Measurements from ENCODE around the gene HOXD3. TPM values are rescaled to one million over a fixed set of nuclear protein-coding genes. Genes with fewer than 3 reads are reported as not detected.

HOXD3 gene
- total RNA-seq, 4 donors from 2014 or later: 2.0 to 9.1 (median 8.3) TPM

DNA sequence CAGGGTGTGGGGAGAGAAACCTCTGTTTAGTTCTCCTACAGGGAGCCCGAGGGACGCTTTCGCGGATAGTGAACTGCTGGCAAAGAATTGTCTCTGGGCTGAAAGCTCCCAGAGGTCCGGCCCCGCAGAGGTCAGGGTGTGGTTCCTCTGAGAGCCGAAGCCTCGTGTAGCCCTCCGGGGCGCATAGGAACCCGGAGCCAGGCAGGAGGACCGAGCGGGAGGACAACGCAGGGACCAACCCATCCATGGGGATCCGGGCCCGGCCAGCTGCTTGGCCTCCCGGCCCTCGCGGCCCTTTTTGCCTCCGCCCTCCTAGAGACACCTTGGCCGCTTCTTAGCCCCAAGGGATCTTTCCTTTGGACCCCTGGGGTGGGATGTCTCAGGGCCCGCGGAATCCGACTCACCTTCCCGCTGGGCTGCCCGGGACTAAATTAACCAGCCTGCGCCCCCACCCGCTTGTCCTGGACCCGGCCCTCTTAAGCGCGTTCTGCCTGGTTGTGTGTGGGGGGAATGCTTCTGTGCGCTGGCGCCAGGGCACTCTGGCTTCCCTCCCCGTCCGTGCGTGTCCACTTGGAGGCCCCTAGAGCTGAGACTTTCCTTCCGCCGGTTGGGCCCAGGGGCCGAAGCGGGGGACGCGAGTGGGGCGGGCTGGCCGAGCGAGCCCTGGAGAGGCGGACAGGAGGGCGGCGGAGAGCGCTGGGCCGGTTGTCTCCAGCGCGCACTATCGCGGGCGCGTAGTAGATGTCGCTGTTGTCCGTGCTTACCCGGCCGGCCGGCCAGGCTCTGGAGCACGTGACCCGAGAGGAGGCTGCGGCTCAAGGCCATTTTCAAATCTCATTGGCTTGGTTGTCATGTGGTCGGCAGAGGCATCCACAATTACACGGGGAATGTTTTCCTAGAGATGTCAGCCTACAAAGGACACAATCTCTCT, 41.0 kb upstream of the HOXD3 start, which contains the start of gene HOXD10:
HOXD10 (plus strand) TSS at position 896 of the 931 bp plus-strand sequence. CDS start 56 bp downstream, outside the sequence.
- DNase-seq: peak in 2 of 3 donors; percentile 52 to 55
- Histone ChIP-seq H3K4me1 (peaks cover 0 to 8% (median 0%) of the 10 kb centered on the region in 4 donors), H3K27me3 (peaks cover 0 to 90% of the 10 kb centered on the region in 2 donors), H3K9me3 (no peaks in the 10 kb centered on the region), H3K4me3 (no peak within 1 kb of the TSS), H3K36me3 (no peaks in the 10 kb centered on the region), H3K27ac (no peak within 1 kb of the TSS)
- TF ChIP-seq POLR2A (IDR thresholded peaks at IDR 0.05): no peak
- TF ChIP-seq, protein P1, sequence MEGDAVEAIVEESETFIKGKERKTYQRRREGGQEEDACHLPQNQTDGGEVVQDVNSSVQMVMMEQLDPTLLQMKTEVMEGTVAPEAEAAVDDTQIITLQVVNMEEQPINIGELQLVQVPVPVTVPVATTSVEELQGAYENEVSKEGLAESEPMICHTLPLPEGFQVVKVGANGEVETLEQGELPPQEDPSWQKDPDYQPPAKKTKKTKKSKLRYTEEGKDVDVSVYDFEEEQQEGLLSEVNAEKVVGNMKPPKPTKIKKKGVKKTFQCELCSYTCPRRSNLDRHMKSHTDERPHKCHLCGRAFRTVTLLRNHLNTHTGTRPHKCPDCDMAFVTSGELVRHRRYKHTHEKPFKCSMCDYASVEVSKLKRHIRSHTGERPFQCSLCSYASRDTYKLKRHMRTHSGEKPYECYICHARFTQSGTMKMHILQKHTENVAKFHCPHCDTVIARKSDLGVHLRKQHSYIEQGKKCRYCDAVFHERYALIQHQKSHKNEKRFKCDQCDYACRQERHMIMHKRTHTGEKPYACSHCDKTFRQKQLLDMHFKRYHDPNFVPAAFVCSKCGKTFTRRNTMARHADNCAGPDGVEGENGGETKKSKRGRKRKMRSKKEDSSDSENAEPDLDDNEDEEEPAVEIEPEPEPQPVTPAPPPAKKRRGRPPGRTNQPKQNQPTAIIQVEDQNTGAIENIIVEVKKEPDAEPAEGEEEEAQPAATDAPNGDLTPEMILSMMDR (IDR thresholded peaks at IDR 0.05): peak in 2 of 6 experiments; percentile 7 to 13

DNA sequence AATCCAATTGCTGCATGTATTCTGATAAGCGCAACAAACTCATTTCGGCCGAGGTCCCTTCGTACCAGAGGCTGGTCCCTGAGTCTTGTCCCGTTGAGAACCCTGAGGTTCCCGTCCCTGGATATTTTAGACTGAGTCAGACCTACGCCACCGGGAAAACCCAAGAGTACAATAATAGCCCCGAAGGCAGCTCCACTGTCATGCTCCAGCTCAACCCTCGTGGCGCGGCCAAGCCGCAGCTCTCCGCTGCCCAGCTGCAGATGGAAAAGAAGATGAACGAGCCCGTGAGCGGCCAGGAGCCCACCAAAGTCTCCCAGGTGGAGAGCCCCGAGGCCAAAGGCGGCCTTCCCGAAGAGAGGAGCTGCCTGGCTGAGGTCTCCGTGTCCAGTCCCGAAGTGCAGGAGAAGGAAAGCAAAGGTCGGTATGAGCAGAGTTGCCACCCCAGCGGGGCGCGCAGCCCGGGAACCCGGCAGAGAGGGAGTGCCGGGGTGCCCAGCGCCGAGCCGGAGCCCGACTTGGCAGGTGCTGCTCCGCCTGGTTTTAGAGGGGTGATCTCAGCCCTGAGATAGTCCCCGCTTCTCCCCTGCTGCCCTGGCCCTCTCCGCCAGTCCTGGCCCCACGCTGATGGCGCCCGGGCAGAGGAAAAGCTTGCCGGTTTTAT, 39.8 kb upstream of the HOXD3 start:
- H3K4me3 ChIP-seq: no peak overlapping the region
- H3K4me1 ChIP-seq: peaks cover 0 to 15% (median 0%) of the 10 kb centered on the region in 4 donors
- TF ChIP-seq, protein P1 (IDR thresholded peaks at IDR 0.05): no peak
- TF ChIP-seq POLR2A (IDR thresholded peaks at IDR 0.05): no peak
- H3K27ac ChIP-seq: no peak overlapping the region
- H3K36me3 ChIP-seq: no peaks in the 10 kb centered on the region
- no peak for DNase-seq
- H3K9me3 ChIP-seq: peaks cover 0 to under 1% (median 0%) of the 10 kb centered on the region in 4 donors
- H3K27me3 ChIP-seq: peaks cover 0 to 90% of the 10 kb centered on the region in 2 donors

DNA sequence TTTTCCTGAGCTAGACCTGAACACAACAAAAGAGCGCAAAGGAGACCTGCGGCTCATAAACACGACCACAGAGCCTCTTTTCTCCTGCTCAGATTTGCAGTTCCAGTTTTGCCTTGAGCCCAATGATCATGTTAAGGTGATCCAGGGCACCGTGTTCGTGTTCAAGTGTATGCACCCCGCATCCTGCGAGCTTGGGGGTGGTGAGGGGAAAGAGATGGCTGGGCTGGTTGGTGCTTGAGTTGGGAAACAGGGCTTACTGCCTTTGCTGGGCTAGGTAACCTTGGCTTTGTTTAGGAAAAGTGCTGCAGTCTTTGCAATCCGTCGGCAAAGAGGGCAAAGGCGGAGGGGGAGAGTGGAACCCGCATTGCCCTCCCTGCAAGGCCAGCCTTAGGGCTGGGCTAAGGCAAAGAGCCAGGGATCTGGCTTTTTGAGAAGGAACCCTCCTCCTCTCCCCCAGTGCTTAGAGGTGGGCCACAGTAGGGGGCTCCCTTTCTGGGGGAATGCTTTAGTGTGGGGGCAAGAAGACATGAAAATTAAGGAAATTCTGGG, 39.2 kb upstream of the HOXD3 start:
- Histone ChIP-seq H3K27ac (no peak overlapping the region), H3K36me3 (no peaks in the 10 kb centered on the region), H3K9me3 (peaks cover 0 to 4% (median 0%) of the 10 kb centered on the region in 4 donors), H3K27me3 (peaks cover 0 to 89% of the 10 kb centered on the region in 2 donors), H3K4me1 (peaks cover 0 to 21% (median 0%) of the 10 kb centered on the region in 4 donors), H3K4me3 (no peak overlapping the region)
- no peak for DNase-seq
- no peak for TF ChIP-seq POLR2A (IDR thresholded peaks at IDR 0.05)
- TF ChIP-seq, protein P1 (IDR thresholded peaks at IDR 0.05): no peak

DNA sequence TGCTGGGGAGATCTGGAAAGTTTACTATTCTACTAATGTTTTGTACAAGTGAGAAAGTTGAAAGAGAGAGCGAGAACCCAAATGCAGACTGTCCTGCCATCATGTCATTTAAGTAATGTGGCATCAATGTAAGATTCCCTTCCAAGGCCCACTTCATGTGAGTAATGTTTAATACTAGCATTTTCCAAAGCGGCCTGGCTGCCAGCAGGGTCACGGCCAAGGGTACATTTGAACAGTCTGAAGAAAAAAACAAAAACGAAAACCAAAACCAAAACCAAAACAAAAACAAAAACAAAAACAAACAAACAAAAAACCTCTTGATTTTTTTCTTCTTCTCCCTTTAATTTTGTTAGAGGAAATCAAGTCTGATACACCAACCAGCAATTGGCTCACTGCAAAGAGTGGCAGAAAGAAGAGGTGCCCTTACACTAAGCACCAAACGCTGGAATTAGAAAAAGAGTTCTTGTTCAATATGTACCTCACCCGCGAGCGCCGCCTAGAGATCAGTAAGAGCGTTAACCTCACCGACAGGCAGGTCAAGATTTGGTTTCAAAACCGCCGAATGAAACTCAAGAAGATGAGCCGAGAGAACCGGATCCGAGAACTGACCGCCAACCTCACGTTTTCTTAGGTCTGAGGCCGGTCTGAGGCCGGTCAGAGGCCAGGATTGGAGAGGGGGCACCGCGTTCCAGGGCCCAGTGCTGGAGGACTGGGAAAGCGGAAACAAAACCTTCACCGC, 38.3 kb upstream of the HOXD3 start:
- H3K9me3 ChIP-seq: peaks cover 0 to 4% (median 0%) of the 10 kb centered on the region in 4 donors
- H3K4me3 ChIP-seq: no peak overlapping the region
- peak in 1 of 3 donors; percentile 69 for DNase-seq
- peaks cover 0 to 26% (median 0%) of the 10 kb centered on the region in 4 donors for H3K4me1 ChIP-seq
- peaks cover 0 to 90% of the 10 kb centered on the region in 2 donors for H3K27me3 ChIP-seq
- H3K36me3 ChIP-seq: no peaks in the 10 kb centered on the region
- TF ChIP-seq POLR2A (IDR thresholded peaks at IDR 0.05): no peak
- TF ChIP-seq, protein P1 (IDR thresholded peaks at IDR 0.05): peak in 4 of 6 experiments; percentile 23 to 37 (median 29)
- H3K27ac ChIP-seq: no peak overlapping the region

All from Peyer's patch (tissue), 4 donors.